ENCODE data around the gene GIT1.

- no peak for TF ChIP-seq POLR2A (IDR thresholded peaks at IDR 0.05; ENCODE audit: low read depth, low read length)
- TF ChIP-seq POLR2AphosphoS5 (IDR thresholded peaks at IDR 0.05; ENCODE audit: low read depth, low read length), result no peak
- TF ChIP-seq TAF1 (IDR thresholded peaks at IDR 0.05; ENCODE audit: borderline replicate concordance, low read depth, low read length), result no peak
These were observed 38.5 kb upstream of the GIT1 start for GRCh38 chr17:29627951-29628350.

All from GM12892 (cell line).